Measurements from ENCODE around the gene OR2M5. TPM values are rescaled to one million over a fixed set of nuclear protein-coding genes. Genes with fewer than 3 reads are reported as not detected.

The OR2M5 gene
- not detected for polyA plus RNA-seq (2013, experiment 1 of 2)
- not detected for polyA plus RNA-seq (2013, experiment 2 of 2)

GRCh38 chr1:248144513-248145198, at the start of gene OR2M5:
OR2M5 (plus strand) TSS chr1:248145148; CDS start chr1:248145148, 0 bp downstream.
- Histone ChIP-seq H2BK120ac (ENCODE audit: low read depth, low read length) (no peak within 1 kb of the TSS), H3K14ac (ENCODE audit: low read length) (no peak within 1 kb of the TSS), H2BK5ac (ENCODE audit: low read length) (no peak within 1 kb of the TSS), H2BK15ac (ENCODE audit: low read length) (no peak within 1 kb of the TSS), H3K4me2 (ENCODE audit: insufficient read depth, low read length, poor library complexity, severe bottlenecking) (no peak within 1 kb of the TSS), H3K18ac (ENCODE audit: low read length) (no peak within 1 kb of the TSS), H3K27ac (replicated peaks; ENCODE audit: low read length) (no peak within 1 kb of the TSS), H4K91ac (ENCODE audit: low read depth, low read length, poor library complexity) (no peak within 1 kb of the TSS), H3K36me3 (replicated peaks in 1 of 2; ENCODE audit: control insufficient read depth in 2 of 2, insufficient read depth in 2 of 2, low read length in 2 of 2) (no peaks in the 10 kb centered on the region), H2BK12ac (ENCODE audit: low read length) (no peak within 1 kb of the TSS), H3K4ac (ENCODE audit: low read length) (no peak within 1 kb of the TSS), H4K8ac (ENCODE audit: low read depth, low read length) (no peak within 1 kb of the TSS), H3K27me3 (ENCODE audit: control insufficient read depth in 3 of 3, insufficient read depth in 3 of 3, low read depth in 1 of 3, low read length in 3 of 3) (no peaks in the 10 kb centered on the region), H2AFZ (ENCODE audit: low read length) (no peak within 1 kb of the TSS), H3K4me3 (ENCODE audit: low read length in 2 of 2) (no peak within 1 kb of the TSS), H3K79me1 (ENCODE audit: low read depth, low read length) (no peaks in the 10 kb centered on the region), H2AK5ac (ENCODE audit: low read depth, low read length) (no peak within 1 kb of the TSS), H3K23ac (ENCODE audit: low read depth, low read length, poor library complexity) (no peak within 1 kb of the TSS), H3K9me3 (replicated peaks in 1 of 2; ENCODE audit: control insufficient read depth in 2 of 2, insufficient read depth in 1 of 2, low read depth in 1 of 2, low read length in 2 of 2) (peaks cover 0 to 8% of the 10 kb centered on the region in 2 donors), H3K4me1 (ENCODE audit: control insufficient read depth in 2 of 2, insufficient read depth in 1 of 2, low read depth in 1 of 2, low read length in 2 of 2) (no peaks in the 10 kb centered on the region), H3K9ac (ENCODE audit: low read depth, low read length, poor library complexity) (no peak within 1 kb of the TSS)
- no peak for DNase-seq (ENCODE audit: low spot score)
- no CpG with 5 or more reads among the region's 3 CpGs for WGBS, 2 donors (ENCODE audit: extremely low coverage in 2 of 2, insufficient read length in 2 of 2, insufficient replicate concordance in 1 of 2)

- H3K27me3 ChIP-seq (ENCODE audit: control insufficient read depth in 3 of 3, insufficient read depth in 3 of 3, low read depth in 1 of 3, low read length in 3 of 3), result no peaks in the 10 kb centered on the region
- DNase-seq (ENCODE audit: low spot score), result no peak
- H3K23ac ChIP-seq (ENCODE audit: low read depth, low read length, poor library complexity), result no peak overlapping the region
- no peak overlapping the region for H3K4ac ChIP-seq (ENCODE audit: low read length)
- no peak overlapping the region for H4K8ac ChIP-seq (ENCODE audit: low read depth, low read length)
- H3K9ac ChIP-seq (ENCODE audit: low read depth, low read length, poor library complexity), result no peak overlapping the region
- H3K4me1 ChIP-seq (ENCODE audit: control insufficient read depth in 2 of 2, insufficient read depth in 1 of 2, low read depth in 1 of 2, low read length in 2 of 2), result no peaks in the 10 kb centered on the region
- no peaks in the 10 kb centered on the region for H3K79me1 ChIP-seq (ENCODE audit: low read depth, low read length)
- no peak overlapping the region for H3K18ac ChIP-seq (ENCODE audit: low read length)
- no peak overlapping the region for H2BK5ac ChIP-seq (ENCODE audit: low read length)
- H3K36me3 ChIP-seq (replicated peaks in 1 of 2; ENCODE audit: control insufficient read depth in 2 of 2, insufficient read depth in 2 of 2, low read length in 2 of 2), result no peaks in the 10 kb centered on the region
- peaks cover 0 to 13% of the 10 kb centered on the region in 2 donors for H3K9me3 ChIP-seq (replicated peaks in 1 of 2; ENCODE audit: control insufficient read depth in 2 of 2, insufficient read depth in 1 of 2, low read depth in 1 of 2, low read length in 2 of 2)
- no peak overlapping the region for H3K4me2 ChIP-seq (ENCODE audit: insufficient read depth, low read length, poor library complexity, severe bottlenecking)
- no peak overlapping the region for H2AK5ac ChIP-seq (ENCODE audit: low read depth, low read length)
- H3K4me3 ChIP-seq (ENCODE audit: low read length in 2 of 2), result no peak overlapping the region
- H2BK120ac ChIP-seq (ENCODE audit: low read depth, low read length), result no peak overlapping the region
- no peak overlapping the region for H2AFZ ChIP-seq (ENCODE audit: low read length)
- no peak overlapping the region for H3K14ac ChIP-seq (ENCODE audit: low read length)
- no peak overlapping the region for H2BK12ac ChIP-seq (ENCODE audit: low read length)
- H2BK15ac ChIP-seq (ENCODE audit: low read length), result no peak overlapping the region
- WGBS, 2 donors (ENCODE audit: extremely low coverage in 2 of 2, insufficient read length in 2 of 2, insufficient replicate concordance in 1 of 2), result no CpG with 5 or more reads among the region's 1 CpG
- H3K27ac ChIP-seq (replicated peaks; ENCODE audit: low read length), result no peak overlapping the region
- no peak overlapping the region for H4K91ac ChIP-seq (ENCODE audit: low read depth, low read length, poor library complexity)
These were observed 46.4 kb upstream of the OR2M5 start for GRCh38 chr1:248098529-248098928.

GRCh38 chr1:248102847-248103246, 42.1 kb upstream of the OR2M5 start:
- no peak for DNase-seq (ENCODE audit: low spot score)
- H3K4me1 ChIP-seq (ENCODE audit: control insufficient read depth in 2 of 2, insufficient read depth in 1 of 2, low read depth in 1 of 2, low read length in 2 of 2), result no peaks in the 10 kb centered on the region
- peaks cover 0 to 13% of the 10 kb centered on the region in 2 donors for H3K9me3 ChIP-seq (replicated peaks in 1 of 2; ENCODE audit: control insufficient read depth in 2 of 2, insufficient read depth in 1 of 2, low read depth in 1 of 2, low read length in 2 of 2)
- no peak overlapping the region for H3K9ac ChIP-seq (ENCODE audit: low read depth, low read length, poor library complexity)
- H4K91ac ChIP-seq (ENCODE audit: low read depth, low read length, poor library complexity), result no peak overlapping the region
- H3K27ac ChIP-seq (replicated peaks; ENCODE audit: low read length), result no peak overlapping the region
- H2BK5ac ChIP-seq (ENCODE audit: low read length), result no peak overlapping the region
- no peak overlapping the region for H3K4me2 ChIP-seq (ENCODE audit: insufficient read depth, low read length, poor library complexity, severe bottlenecking)
- no peak overlapping the region for H2AK5ac ChIP-seq (ENCODE audit: low read depth, low read length)
- H3K14ac ChIP-seq (ENCODE audit: low read length), result no peak overlapping the region
- H2AFZ ChIP-seq (ENCODE audit: low read length), result no peak overlapping the region
- H3K4me3 ChIP-seq (ENCODE audit: low read length in 2 of 2), result no peak overlapping the region
- H3K36me3 ChIP-seq (replicated peaks in 1 of 2; ENCODE audit: control insufficient read depth in 2 of 2, insufficient read depth in 2 of 2, low read length in 2 of 2), result no peaks in the 10 kb centered on the region
- no peak overlapping the region for H3K23ac ChIP-seq (ENCODE audit: low read depth, low read length, poor library complexity)
- no peak overlapping the region for H3K18ac ChIP-seq (ENCODE audit: low read length)
- no peak overlapping the region for H2BK15ac ChIP-seq (ENCODE audit: low read length)
- H2BK12ac ChIP-seq (ENCODE audit: low read length), result no peak overlapping the region
- H2BK120ac ChIP-seq (ENCODE audit: low read depth, low read length), result no peak overlapping the region
- H3K4ac ChIP-seq (ENCODE audit: low read length), result no peak overlapping the region
- H3K27me3 ChIP-seq (ENCODE audit: control insufficient read depth in 3 of 3, insufficient read depth in 3 of 3, low read depth in 1 of 3, low read length in 3 of 3), result no peaks in the 10 kb centered on the region
- no peaks in the 10 kb centered on the region for H3K79me1 ChIP-seq (ENCODE audit: low read depth, low read length)
- no peak overlapping the region for H4K8ac ChIP-seq (ENCODE audit: low read depth, low read length)

GRCh38 chr1:248111157-248111556, 33.8 kb upstream of the OR2M5 start:
- Histone ChIP-seq H2BK120ac (ENCODE audit: low read depth, low read length) (no peak overlapping the region), H3K27me3 (ENCODE audit: control insufficient read depth in 3 of 3, insufficient read depth in 3 of 3, low read depth in 1 of 3, low read length in 3 of 3) (no peaks in the 10 kb centered on the region), H4K8ac (ENCODE audit: low read depth, low read length) (no peak overlapping the region), H3K23ac (ENCODE audit: low read depth, low read length, poor library complexity) (no peak overlapping the region), H3K36me3 (replicated peaks in 1 of 2; ENCODE audit: control insufficient read depth in 2 of 2, insufficient read depth in 2 of 2, low read length in 2 of 2) (no peaks in the 10 kb centered on the region), H4K91ac (ENCODE audit: low read depth, low read length, poor library complexity) (no peak overlapping the region), H3K14ac (ENCODE audit: low read length) (no peak overlapping the region), H2BK15ac (ENCODE audit: low read length) (no peak overlapping the region), H3K4me1 (ENCODE audit: control insufficient read depth in 2 of 2, insufficient read depth in 1 of 2, low read depth in 1 of 2, low read length in 2 of 2) (no peaks in the 10 kb centered on the region), H3K9me3 (replicated peaks in 1 of 2; ENCODE audit: control insufficient read depth in 2 of 2, insufficient read depth in 1 of 2, low read depth in 1 of 2, low read length in 2 of 2) (peaks cover 2 to 22% of the 10 kb centered on the region in 2 donors), H3K4me2 (ENCODE audit: insufficient read depth, low read length, poor library complexity, severe bottlenecking) (no peak overlapping the region), H3K9ac (ENCODE audit: low read depth, low read length, poor library complexity) (no peak overlapping the region), H2BK12ac (ENCODE audit: low read length) (no peak overlapping the region), H2BK5ac (ENCODE audit: low read length) (no peak overlapping the region), H3K18ac (ENCODE audit: low read length) (no peak overlapping the region), H3K27ac (replicated peaks; ENCODE audit: low read length) (no peak overlapping the region), H3K79me1 (ENCODE audit: low read depth, low read length) (no peaks in the 10 kb centered on the region), H2AFZ (ENCODE audit: low read length) (no peak overlapping the region), H3K4ac (ENCODE audit: low read length) (no peak overlapping the region), H3K4me3 (ENCODE audit: low read length in 2 of 2) (no peak overlapping the region), H2AK5ac (ENCODE audit: low read depth, low read length) (no peak overlapping the region)
- WGBS, 2 donors (ENCODE audit: extremely low coverage in 2 of 2, insufficient read length in 2 of 2, insufficient replicate concordance in 1 of 2), result no CpG with 5 or more reads among the region's 5 CpGs
- no peak for DNase-seq (ENCODE audit: low spot score)
